SU-DHL-6 (cell line): ENCODE data around the gene TEKT1.

Experiments
- CTCF ChIP-seq: fragments of 200-600 bp; sonication (generic); IDR thresholded peaks from one replicate; pipeline ENCODE4 v1.5.1; 2017; ENCODE audit warnings: antibody characterized with exemption, mild to moderate bottlenecking, low read length, moderate library complexity; ENCODE audit not compliant: insufficient read depth, poor library complexity, severe bottlenecking
- EZH2phosphoT487 ChIP-seq: fragments of 200-600 bp; sonication (generic), shearing (Covaris generic); conservative IDR thresholded peaks from 2 replicates; pipeline ENCODE4 v1.6.1; 2018; ENCODE audit warnings: mild to moderate bottlenecking, antibody characterized with exemption, low read length, moderate library complexity, mixed read lengths

GRCh38 chr17:6830383-6830986, 1.0 kb downstream of the TEKT1 start:
- TF ChIP-seq CTCF (no peak), EZH2phosphoT487 (no peak)
